ENCODE results near the gene G0S2.

DNA sequence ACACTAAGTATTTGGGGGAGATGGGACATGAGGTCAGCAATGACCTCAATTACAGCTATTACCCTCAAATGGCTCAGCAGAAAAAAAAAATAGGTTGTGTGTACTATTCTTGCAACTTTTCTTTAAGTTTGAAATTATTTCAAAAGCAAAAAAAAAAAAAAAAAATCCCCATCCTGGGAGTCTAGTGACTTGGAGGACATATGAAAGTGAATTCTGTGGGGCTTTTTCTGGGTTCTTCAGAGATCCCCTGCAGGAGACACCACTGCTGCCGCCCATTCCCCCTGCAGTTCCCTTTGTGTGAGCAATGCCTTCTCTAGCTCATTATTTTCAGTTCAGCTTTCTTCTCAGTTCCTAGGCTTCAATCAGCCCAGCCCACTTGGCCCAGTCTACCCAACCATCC, 46.1 kb downstream of the G0S2 start:
- TF ChIP-seq GABPA (IDR thresholded peaks at IDR 0.05; ENCODE audit: low read depth) (no peak), CTCF (IDR thresholded peaks at IDR 0.05) (no peak), RAD21 (IDR thresholded peaks at IDR 0.05; ENCODE audit: low read length) (no peak), TCF12 (IDR thresholded peaks at IDR 0.05) (no peak), TEAD4 (IDR thresholded peaks at IDR 0.05; ENCODE audit: borderline replicate concordance, insufficient read depth) (no peak), YY1 (IDR thresholded peaks at IDR 0.05; ENCODE audit: low read depth) (no peak)
- TF ChIP-seq, protein P1, sequence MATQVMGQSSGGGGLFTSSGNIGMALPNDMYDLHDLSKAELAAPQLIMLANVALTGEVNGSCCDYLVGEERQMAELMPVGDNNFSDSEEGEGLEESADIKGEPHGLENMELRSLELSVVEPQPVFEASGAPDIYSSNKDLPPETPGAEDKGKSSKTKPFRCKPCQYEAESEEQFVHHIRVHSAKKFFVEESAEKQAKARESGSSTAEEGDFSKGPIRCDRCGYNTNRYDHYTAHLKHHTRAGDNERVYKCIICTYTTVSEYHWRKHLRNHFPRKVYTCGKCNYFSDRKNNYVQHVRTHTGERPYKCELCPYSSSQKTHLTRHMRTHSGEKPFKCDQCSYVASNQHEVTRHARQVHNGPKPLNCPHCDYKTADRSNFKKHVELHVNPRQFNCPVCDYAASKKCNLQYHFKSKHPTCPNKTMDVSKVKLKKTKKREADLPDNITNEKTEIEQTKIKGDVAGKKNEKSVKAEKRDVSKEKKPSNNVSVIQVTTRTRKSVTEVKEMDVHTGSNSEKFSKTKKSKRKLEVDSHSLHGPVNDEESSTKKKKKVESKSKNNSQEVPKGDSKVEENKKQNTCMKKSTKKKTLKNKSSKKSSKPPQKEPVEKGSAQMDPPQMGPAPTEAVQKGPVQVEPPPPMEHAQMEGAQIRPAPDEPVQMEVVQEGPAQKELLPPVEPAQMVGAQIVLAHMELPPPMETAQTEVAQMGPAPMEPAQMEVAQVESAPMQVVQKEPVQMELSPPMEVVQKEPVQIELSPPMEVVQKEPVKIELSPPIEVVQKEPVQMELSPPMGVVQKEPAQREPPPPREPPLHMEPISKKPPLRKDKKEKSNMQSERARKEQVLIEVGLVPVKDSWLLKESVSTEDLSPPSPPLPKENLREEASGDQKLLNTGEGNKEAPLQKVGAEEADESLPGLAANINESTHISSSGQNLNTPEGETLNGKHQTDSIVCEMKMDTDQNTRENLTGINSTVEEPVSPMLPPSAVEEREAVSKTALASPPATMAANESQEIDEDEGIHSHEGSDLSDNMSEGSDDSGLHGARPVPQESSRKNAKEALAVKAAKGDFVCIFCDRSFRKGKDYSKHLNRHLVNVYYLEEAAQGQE (IDR thresholded peaks at IDR 0.05; ENCODE audit: low read depth, low read length) = no peak

All from SK-N-SH (cell line).